Stimulated activated CD4-positive, alpha-beta T cell treated with anti-CD3 and anti-CD28 coated beads, Interleukin-12 subunit alpha, Interleukin-12 subunit beta, amount 100 ng/mL, for 48 hours (primary cell): ENCODE measurements around the gene PRKRA.
"Not testable (repeated sequence)": the region's sequence is repeated elsewhere in the genome, so short reads cannot be mapped to it uniquely, and the experiment has no call there.

Experiments
- DNase-seq, 3 donors: peaks; one replicate each; pipeline ENCODE4 v3.0.0-alpha.2; 2020; ENCODE audit warnings: low read depth in 2 of 3, low spot score in 1 of 3

Gene PRKRA

GRCh38 chr2:178469219-178469849 is 18.4 kb upstream of the PRKRA start:
- DNase-seq: no peak

- DNase-seq: no peak
Measured at GRCh38 chr2:178457390-178457886, 6.5 kb upstream of the PRKRA start.

GRCh38 chr2:178455947-178456346 is 5.0 kb upstream of the PRKRA start:
- DNase-seq: no peak

- DNase-seq: no peak
Measured at GRCh38 chr2:178452870-178453269, 1.9 kb upstream of the PRKRA start.

GRCh38 chr2:178452334-178452733 is 1.4 kb upstream of the PRKRA start:
- DNase-seq: no peak

GRCh38 chr2:178450524-178450773 is 526 bp downstream of the PRKRA start:
- peak in 2 of 3 donors; percentile 61 to 73 for DNase-seq

- DNase-seq: no peak
Measured at GRCh38 chr2:178449700-178450523, 1.1 kb downstream of the PRKRA start.

GRCh38 chr2:178448968-178449661 is 1.9 kb downstream of the PRKRA start:
- no peak for DNase-seq

- no peak for DNase-seq
Measured at GRCh38 chr2:178441426-178441825, 9.5 kb downstream of the PRKRA start.

GRCh38 chr2:178436662-178437061 is 14.3 kb downstream of the PRKRA start:
- DNase-seq: no peak

GRCh38 chr2:178429336-178429735 is 21.6 kb downstream of the PRKRA start:
- DNase-seq: no peak

GRCh38 chr2:178428396-178428806 is 22.6 kb downstream of the PRKRA start:
- no peak for DNase-seq

GRCh38 chr2:178427458-178427857 is 23.5 kb downstream of the PRKRA start:
- no peak for DNase-seq

- DNase-seq: no peak
Measured at GRCh38 chr2:178426388-178426787, 24.6 kb downstream of the PRKRA start.

GRCh38 chr2:178425255-178425827 is 25.6 kb downstream of the PRKRA start:
- no peak for DNase-seq

GRCh38 chr2:178423746-178424145 is 27.2 kb downstream of the PRKRA start:
- not testable (repeated sequence) for DNase-seq

- no peak for DNase-seq
Measured at GRCh38 chr2:178422097-178422496, 28.9 kb downstream of the PRKRA start.

GRCh38 chr2:178420463-178420999 is 30.4 kb downstream of the PRKRA start:
- DNase-seq: no peak

- no peak for DNase-seq
Measured at GRCh38 chr2:178419123-178419522, 31.9 kb downstream of the PRKRA start.

- no peak for DNase-seq
Measured at GRCh38 chr2:178418426-178418825, 32.5 kb downstream of the PRKRA start.

- DNase-seq: no peak
Measured at GRCh38 chr2:178417916-178418315, 33.1 kb downstream of the PRKRA start.

GRCh38 chr2:178415979-178416378 is 35.0 kb downstream of the PRKRA start:
- DNase-seq: no peak
